K562 (cell line): ENCODE measurements around the gene RTN4. TPM values are rescaled to one million over a fixed set of nuclear protein-coding genes. Genes with fewer than 3 reads are reported as not detected.

Experiments used
- AFF4 ChIP-seq: sonication (generic); formaldehyde crosslinking; IDR thresholded peaks from 2 replicates; pipeline ENCODE4 v1.8.0; 2023; ENCODE audit warnings: mild to moderate bottlenecking, missing genetic modification reagents
- E2F1 ChIP-seq: sonication (generic); formaldehyde crosslinking; IDR thresholded peaks from 2 replicates; pipeline ENCODE4 v1.8.1; 2023; ENCODE audit warnings: mild to moderate bottlenecking, missing genetic modification reagents, moderate library complexity
- HMG20A ChIP-seq: fragments of 450-650 bp; formaldehyde crosslinking; conservative IDR thresholded peaks from 2 replicates; pipeline ENCODE4 v1.4.0; 2020; ENCODE audit warnings: mild to moderate bottlenecking, mixed read lengths
- ID3 ChIP-seq, 2 experiments: fragments of 250-450 bp in 1 of 2; fragments of 450-650 bp in 1 of 2; sonication (Bioruptor Pico) in 1 of 2; IDR thresholded peaks; 2 replicates each; pipeline versions ENCODE4 v1.6.1 to v1.8.0; 2016 to 2021; ENCODE audit warnings: mild to moderate bottlenecking in 2 of 2, moderate library complexity in 2 of 2, missing compliant biosample characterization in 1 of 2, missing genetic modification characterization in 1 of 2
- POLR2AphosphoS5 ChIP-seq: IDR thresholded peaks from 2 replicates; pipeline ENCODE4 v1.6.1; 2011; ENCODE audit warnings: mild to moderate bottlenecking, low read depth, low read length, moderate library complexity; ENCODE audit not compliant: control insufficient read depth, insufficient read depth
- STAT6 ChIP-seq: sonication (generic); formaldehyde crosslinking; IDR thresholded peaks from 2 replicates; pipeline ENCODE4 v1.8.1; 2023; ENCODE audit warnings: mild to moderate bottlenecking, missing genetic modification reagents
- THRB ChIP-seq: fragments of 450-650 bp; formaldehyde crosslinking; conservative IDR thresholded peaks from 2 replicates; pipeline ENCODE4 v1.4.0; 2022; ENCODE audit warnings: mild to moderate bottlenecking, missing genetic modification characterization
- ZMIZ1 ChIP-seq, 2 experiments: fragments of 150-350 bp in 1 of 2; IDR thresholded peaks; 2 replicates each; pipeline ENCODE4 v1.6.1; 2012 to 2016; ENCODE audit warnings: low read depth in 2 of 2, low read length in 2 of 2, mild to moderate bottlenecking in 1 of 2, moderate library complexity in 1 of 2
- ZNF165 ChIP-seq: fragments of 250-450 bp; sonication (Bioruptor Pico); IDR thresholded peaks from 2 replicates; pipeline ENCODE4 v1.4.0; 2020; ENCODE audit warnings: borderline replicate concordance
- ZNF431 ChIP-seq: sonication (generic); formaldehyde crosslinking; IDR thresholded peaks from 2 replicates; pipeline ENCODE4 v1.8.0; 2022; ENCODE audit warnings: mild to moderate bottlenecking, missing genetic modification reagents
- polyA plus RNA-seq, 8 experiments: library from polyadenylated mRNA; depleted of rRNA in 4 of 8; stranded (reverse) in 5 of 8; unstranded in 3 of 8; fragments of >200 nt; fragmentation: Nextera tagmentation in 2 of 8; fragmentation: Illumina TruSeq in 1 of 8; extraction: Ambion mirVana in 2 of 8; extraction: Trizol in 1 of 8; gene quantifications; 2 replicates each; pipeline versions ENCODE4 v1.2.1 to v1.2.3, GENCODE V29; 2011 to 2014; ENCODE audit warnings: inconsistent platforms in 1 of 8, missing spikeins in 1 of 8
- total RNA-seq, 7 experiments: library from RNA; depleted of rRNA in 6 of 7; stranded (reverse); fragments of >200 nt in 6 of 7; fragmentation: Illumina TruSeq in 2 of 7; extraction: Trizol in 2 of 7; gene quantifications; 2 replicates each; pipeline versions ENCODE4 v1.2.1 to v1.2.3, GENCODE V29; 2011 to 2021; ENCODE audit warnings: low replicate concordance in 1 of 7

Gene RTN4
- total and polyA plus RNA-seq, 9 of the 15 experiments (the other 6 are each of a cell fraction or from before 2014, with no cell fraction given), result 73.0 to 248 (median 116) TPM

- peak in 1 of 2 experiments; percentile 78; a peak in 2 of 4 replicates for TF ChIP-seq ZMIZ1 (IDR thresholded peaks at IDR 0.05; ENCODE audit: low read depth in 2 of 2, low read length in 2 of 2)
- TF ChIP-seq ZNF165, result no peak
- TF ChIP-seq HMG20A (CRISPR knock-in tag), result no peak
- no peak for TF ChIP-seq ID3 (CRISPR knock-in tag; IDR thresholded peaks at IDR 0.05)
- TF ChIP-seq ID3 (tag; IDR thresholded peaks at IDR 0.05), result 0 out of 2 replicates have a peak, but pooled peaks have one; percentile 24
- peak; percentile 84 for TF ChIP-seq POLR2AphosphoS5
- TF ChIP-seq ZNF431, result peak; percentile 55; the same call in 1 of the 2 replicates
- TF ChIP-seq E2F1 (CRISPR knock-in tag), result peak; percentile 73
- no peak; the same call in 1 of the 2 replicates for TF ChIP-seq THRB (CRISPR knock-in tag)
- TF ChIP-seq AFF4, result peak; percentile 68; the same call in 1 of the 2 replicates
- TF ChIP-seq STAT6 (CRISPR knock-in tag), result peak; percentile 77; the same call in 1 of the 2 replicates
Measured at GRCh38 chr2:55050100-55050994, at the start of gene RTN4 (continued).
